HS-5 (cell line): ENCODE results near the gene ARID1A.
A peak's percentile ranks its signal among the peaks of the same experiment; 100 is the strongest.

Experiments
- DNase-seq: peaks from one replicate; pipeline ENCODE4 v3.0.0-alpha.2; 2012; ENCODE audit warnings: low read depth

Gene ARID1A

DNA sequence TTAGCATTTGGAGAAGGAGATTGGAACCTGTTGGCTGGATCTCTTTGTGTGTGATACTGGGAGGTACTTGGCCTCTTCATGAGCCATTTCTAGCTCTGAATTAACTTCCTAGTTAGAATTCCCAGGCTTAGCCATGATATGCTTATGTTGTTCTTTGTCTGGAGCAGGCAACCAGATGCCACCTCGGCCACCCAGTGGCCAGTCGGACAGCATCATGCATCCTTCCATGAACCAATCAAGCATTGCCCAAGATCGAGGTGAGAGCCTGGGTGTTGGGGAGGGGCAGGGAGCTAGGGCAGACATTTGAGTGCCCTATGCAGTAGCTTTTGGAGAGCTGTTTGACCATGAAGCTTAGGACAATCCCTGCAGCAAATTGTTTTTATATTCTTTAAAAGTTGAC lies 65.4 kb downstream of the ARID1A start:
- no peak for DNase-seq

- DNase-seq = no peak
Measured at GRCh38 chr1:26767714-26768113, 71.9 kb downstream of the ARID1A start.

GRCh38 chr1:26768755-26769154 lies 72.9 kb downstream of the ARID1A start:
- DNase-seq = peak; percentile 75

DNA sequence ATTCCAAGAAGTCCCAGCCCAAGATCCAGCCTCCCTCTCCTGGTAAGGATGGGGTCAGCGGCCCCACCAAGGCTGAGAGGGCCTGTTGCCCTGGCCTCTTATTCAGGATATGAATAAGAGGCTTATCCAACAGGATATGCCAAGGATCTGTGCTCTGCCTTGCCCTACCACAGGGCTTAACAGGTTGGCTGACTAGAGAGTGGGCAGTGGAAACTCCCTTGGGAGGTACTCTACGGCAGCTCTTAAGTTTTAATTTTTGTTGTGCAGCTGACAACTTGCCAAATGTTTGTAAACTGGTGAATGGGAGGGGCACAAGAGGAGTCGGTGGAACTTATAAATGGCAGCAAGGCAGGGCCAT lies 75.4 kb downstream of the ARID1A start:
- DNase-seq = no peak

- DNase-seq = peak; percentile 98
Measured at GRCh38 chr1:26771643-26772321, 76.0 kb downstream of the ARID1A start.

- peak; percentile 98 for DNase-seq
Measured at GRCh38 chr1:26772687-26773086, 76.9 kb downstream of the ARID1A start.

GRCh38 chr1:26774462-26774861 lies 78.6 kb downstream of the ARID1A start:
- no peak for DNase-seq

DNA sequence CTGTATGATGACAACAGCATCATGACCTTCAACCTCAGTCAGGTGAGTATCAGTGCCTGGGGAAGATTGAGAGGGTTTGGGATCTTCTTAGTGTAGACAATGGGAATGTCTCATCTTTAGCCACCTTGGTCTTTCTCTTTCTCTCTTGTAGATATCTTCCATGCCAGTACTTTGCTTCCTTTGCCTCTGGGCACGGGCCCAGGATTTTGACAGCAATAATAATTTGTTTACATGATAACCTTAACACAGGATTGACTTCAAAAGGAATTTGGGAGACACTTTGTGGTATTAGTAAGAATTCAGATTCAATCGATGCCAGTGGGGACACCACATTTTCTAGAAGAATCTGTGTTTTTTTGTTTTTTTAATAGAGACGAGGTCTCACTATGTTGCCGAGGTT lies 79.9 kb downstream of the ARID1A start:
- no peak for DNase-seq

DNA sequence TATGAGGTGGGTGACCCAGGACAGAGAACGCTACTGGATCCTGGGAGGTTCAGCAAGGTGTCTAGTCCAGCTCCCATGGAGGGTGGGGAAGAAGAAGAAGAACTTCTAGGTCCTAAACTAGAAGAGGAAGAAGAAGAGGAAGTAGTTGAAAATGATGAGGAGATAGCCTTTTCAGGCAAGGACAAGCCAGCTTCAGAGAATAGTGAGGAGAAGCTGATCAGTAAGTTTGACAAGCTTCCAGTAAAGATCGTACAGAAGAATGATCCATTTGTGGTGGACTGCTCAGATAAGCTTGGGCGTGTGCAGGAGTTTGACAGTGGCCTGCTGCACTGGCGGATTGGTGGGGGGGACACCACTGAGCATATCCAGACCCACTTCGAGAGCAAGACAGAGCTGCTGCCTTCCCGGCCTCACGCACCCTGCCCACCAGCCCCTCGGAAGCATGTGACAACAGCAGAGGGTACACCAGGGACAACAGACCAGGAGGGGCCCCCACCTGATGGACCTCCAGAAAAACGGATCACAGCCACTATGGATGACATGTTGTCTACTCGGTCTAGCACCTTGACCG lies 83.4 kb downstream of the ARID1A start:
- no peak for DNase-seq

DNA sequence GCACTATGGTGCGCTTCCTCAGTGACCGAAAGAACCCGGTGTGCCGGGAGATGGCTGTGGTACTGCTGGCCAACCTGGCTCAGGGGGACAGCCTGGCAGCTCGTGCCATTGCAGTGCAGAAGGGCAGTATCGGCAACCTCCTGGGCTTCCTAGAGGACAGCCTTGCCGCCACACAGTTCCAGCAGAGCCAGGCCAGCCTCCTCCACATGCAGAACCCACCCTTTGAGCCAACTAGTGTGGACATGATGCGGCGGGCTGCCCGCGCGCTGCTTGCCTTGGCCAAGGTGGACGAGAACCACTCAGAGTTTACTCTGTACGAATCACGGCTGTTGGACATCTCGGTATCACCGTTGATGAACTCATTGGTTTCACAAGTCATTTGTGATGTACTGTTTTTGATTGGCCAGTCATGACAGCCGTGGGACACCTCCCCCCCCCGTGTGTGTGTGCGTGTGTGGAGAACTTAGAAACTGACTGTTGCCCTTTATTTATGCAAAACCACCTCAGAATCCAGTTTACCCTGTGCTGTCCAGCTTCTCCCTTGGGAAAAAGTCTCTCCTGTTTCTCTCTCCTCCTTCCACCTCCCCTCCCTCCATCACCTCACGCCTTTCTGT lies 84.6 kb downstream of the ARID1A start:
- no peak for DNase-seq

DNA sequence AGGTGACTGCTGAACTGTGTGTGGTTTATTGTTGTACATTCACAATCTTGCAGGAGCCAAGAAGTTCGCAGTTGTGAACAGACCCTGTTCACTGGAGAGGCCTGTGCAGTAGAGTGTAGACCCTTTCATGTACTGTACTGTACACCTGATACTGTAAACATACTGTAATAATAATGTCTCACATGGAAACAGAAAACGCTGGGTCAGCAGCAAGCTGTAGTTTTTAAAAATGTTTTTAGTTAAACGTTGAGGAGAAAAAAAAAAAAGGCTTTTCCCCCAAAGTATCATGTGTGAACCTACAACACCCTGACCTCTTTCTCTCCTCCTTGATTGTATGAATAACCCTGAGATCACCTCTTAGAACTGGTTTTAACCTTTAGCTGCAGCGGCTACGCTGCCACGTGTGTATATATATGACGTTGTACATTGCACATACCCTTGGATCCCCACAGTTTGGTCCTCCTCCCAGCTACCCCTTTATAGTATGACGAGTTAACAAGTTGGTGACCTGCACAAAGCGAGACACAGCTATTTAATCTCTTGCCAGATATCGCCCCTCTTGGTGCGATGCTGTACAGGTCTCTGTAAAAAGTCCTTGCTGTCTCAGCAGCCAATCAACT lies 85.5 kb downstream of the ARID1A start:
- no peak for DNase-seq

DNA sequence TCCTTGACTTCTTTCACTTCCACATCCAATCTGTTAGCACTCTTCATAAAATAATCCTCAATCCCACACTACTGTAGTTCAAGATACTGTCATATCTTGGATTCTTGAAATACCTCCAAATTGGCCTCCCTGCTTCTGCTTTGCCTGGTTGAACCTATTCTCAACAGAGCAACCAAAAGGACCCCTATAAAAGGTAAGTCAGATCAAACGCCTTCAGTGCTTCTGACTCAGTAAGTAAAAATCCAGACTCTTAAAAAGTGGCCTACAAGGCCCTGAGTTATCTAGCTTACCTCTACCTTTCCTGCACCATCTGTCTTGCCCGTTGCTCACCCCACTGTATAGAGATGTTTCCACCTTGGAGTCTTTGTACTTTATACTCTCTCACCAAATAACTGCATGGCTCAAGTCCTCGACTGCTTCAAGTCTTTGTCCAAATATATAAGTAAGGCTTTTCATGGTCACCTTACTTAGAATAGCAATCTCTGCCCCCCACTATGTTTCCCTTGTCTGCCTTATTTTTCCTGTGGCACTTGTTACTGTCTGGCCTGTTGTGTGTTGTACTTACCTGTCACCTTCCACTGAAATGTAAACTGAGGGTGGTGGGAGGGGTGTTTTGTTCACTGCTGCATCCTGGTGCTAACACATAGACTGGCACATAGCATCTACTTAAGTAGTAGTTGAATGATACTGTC lies 86.9 kb downstream of the ARID1A start:
- DNase-seq = no peak

DNA sequence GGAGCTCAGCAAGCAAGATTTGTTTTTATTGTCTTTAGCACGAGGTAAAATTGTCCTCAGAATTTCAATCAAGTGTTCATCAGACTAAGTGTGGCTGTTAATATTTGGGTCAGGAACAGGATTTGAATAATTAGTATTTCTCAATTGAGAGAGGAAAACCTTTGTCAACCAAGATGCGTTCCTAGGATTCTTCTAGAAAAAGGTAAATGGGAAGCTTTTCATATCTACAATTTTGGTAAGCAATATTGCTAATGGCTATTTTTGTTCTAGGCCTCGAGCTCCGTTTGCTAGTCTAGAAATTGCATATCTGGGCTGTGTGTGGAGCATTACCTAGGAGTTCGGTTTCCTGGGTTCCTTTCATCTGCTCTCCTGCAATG lies 87.8 kb downstream of the ARID1A start:
- DNase-seq = no peak

DNA sequence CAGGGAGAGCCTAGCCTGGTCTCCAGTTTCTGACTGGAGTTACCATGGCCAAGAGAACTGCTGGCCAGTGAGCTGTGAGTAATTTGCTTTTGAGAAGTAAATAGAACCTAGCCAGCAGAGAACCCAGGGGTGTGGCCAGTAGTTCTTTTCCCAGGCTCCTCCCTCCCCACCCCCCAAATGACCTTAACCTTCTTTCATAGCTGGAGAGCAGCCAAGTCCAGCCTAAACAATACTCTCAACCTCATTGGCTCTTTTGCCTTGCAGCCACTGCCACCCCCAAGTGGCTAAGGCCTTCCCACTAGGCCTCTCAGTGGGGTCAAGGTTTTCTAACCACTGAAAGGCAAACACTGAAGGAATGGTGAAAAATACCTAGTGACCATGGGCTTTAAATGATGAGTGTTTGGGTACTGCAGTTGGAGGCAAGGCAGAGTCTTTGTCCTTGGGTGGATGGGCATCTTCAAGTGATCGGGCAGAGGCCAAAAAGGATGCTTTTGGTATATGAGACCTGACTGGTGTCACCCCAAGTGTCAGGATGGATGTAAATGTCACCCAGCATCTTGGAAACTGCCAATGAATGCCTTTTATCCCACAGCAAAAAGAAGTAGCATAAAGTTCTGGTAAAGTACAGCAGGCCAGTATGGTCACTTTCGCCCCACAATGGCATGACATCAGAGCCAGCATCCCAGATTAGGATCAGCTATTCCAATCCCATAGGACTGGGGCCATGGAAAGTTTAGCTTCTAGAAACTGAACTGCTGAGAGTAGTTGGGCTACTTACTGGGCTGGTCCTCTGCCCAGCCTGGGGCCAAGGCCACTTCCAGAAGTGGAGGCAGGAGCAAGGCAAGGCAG lies 88.4 kb downstream of the ARID1A start:
- DNase-seq = no peak

- no peak for DNase-seq
Measured at GRCh38 chr1:26784886-26785285, 89.1 kb downstream of the ARID1A start.

- no peak for DNase-seq
Measured at GRCh38 chr1:26785611-26786436, 90.0 kb downstream of the ARID1A start.

GRCh38 chr1:26786437-26787380 lies 90.9 kb downstream of the ARID1A start:
- DNase-seq = no peak

- no peak for DNase-seq
Measured at GRCh38 chr1:26787381-26787705, 91.5 kb downstream of the ARID1A start.

DNA sequence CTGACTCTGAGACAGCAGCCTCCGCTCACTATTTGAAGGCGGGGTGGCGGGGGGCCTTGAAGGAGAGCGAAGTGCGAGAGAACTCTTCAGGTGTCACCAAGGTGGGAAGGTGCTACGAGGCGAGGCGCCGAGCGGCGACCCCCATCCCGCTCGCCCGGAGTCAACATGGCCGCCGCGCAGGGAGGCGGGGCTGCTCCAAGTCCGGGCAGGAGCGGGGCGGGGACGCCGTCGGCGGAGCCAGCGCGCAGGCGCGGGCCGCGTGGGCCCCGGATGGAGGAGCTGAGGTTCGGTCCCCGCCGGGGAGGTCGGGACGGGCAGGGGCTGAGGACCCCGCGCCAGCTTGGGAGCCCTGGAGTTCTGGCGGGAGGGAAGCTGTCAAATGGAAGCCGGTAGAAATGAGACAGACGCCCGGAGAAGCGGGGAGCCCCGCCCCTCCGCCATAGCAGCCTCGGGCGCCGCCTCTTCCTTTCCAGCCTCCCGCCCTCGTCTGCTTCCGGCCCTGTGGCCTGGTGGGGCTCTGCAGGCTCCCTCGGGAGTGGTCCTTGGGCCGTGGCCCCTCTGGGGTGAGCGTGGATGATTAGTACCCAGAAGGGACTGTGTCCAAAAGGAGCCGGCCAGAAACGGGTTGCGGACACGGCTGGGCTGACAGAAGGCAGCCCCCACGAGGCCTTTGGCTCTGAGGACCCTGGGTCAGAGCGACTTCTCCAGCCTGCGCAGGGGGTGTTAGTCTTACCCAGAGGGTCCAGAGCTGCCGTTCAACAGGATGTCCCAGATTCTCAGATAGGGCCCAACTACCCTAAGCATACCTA lies 92.1 kb downstream of the ARID1A start, which contains the start of gene PIGV:
Gene PIGV, plus strand, starts transcription at position 245 of the 809 bp plus-strand sequence. CDS start 2,866 bp downstream, outside the sequence.
- DNase-seq = no peak
